ENCODE data around the gene GALNT15. TPM values are rescaled to one million over a fixed set of nuclear protein-coding genes. Genes with fewer than 3 reads are reported as not detected.

The GALNT15 gene
- total RNA-seq, 2 experiments from 2014 or later, result not detected

- Histone ChIP-seq H3K9me3 (ENCODE audit: control insufficient read depth in 1 of 2, insufficient read depth in 1 of 2, low read length in 2 of 2) (no peaks in the 10 kb centered on the region), H3K36me3 (ENCODE audit: insufficient read depth, low read length) (no peaks in the 10 kb centered on the region), H3K4me3 (ENCODE audit: low read length) (no peak overlapping the region), H3K27me3 (ENCODE audit: control insufficient read depth in 1 of 2, insufficient read depth in 2 of 2, low read length in 2 of 2) (no peaks in the 10 kb centered on the region), H3K4me1 (ENCODE audit: insufficient read depth, low read length) (peaks cover 9% of the 10 kb centered on the region), H3K27ac (ENCODE audit: low read depth in 1 of 2, low read length in 2 of 2) (no peak overlapping the region)
- intact Hi-C loops (cut with DNase I, micrococcal nuclease), result loop anchor here (2.0 to 5.0 kb wide), 3 partner anchors 615 to 1138 kb away; no protein-coding TSS in a partner anchor
- H3K9me3 Mint-ChIP-seq, result no peaks in the 10 kb centered on the region
- TF ChIP-seq CTCF (IDR thresholded peaks at IDR 0.05), result no peak
- H3K36me3 Mint-ChIP-seq (ENCODE audit: low read depth), result no peaks in the 10 kb centered on the region
- CTCF ChIA-PET, result no interaction called here
- ATAC-seq (ENCODE audit: poor library complexity) (no peak), DNase-seq (no peak)
- H3K27ac Mint-ChIP-seq, result no peak overlapping the region
- POLR2A ChIA-PET, result no interaction called here
- peaks cover 9% of the 10 kb centered on the region for H3K4me1 Mint-ChIP-seq (ENCODE audit: low read depth)
- H3K4me3 Mint-ChIP-seq, result no peak overlapping the region
- no peaks in the 10 kb centered on the region for H3K27me3 Mint-ChIP-seq
Measured at GRCh38 chr3:16245609-16246008, 71.1 kb downstream of the GALNT15 start.

GRCh38 chr3:16247282-16248061, 73.0 kb downstream of the GALNT15 start:
- Histone ChIP-seq H3K4me1 (ENCODE audit: insufficient read depth, low read length) (peaks cover 9% of the 10 kb centered on the region), H3K9me3 (ENCODE audit: control insufficient read depth in 1 of 2, insufficient read depth in 1 of 2, low read length in 2 of 2) (no peaks in the 10 kb centered on the region), H3K27ac (ENCODE audit: low read depth in 1 of 2, low read length in 2 of 2) (no peak overlapping the region), H3K36me3 (ENCODE audit: insufficient read depth, low read length) (no peaks in the 10 kb centered on the region), H3K27me3 (ENCODE audit: control insufficient read depth in 1 of 2, insufficient read depth in 2 of 2, low read length in 2 of 2) (no peaks in the 10 kb centered on the region), H3K4me3 (ENCODE audit: low read length) (no peak overlapping the region)
- TF ChIP-seq CTCF (IDR thresholded peaks at IDR 0.05), result peak; percentile 91
- ChIA-PET CTCF (interaction anchor here (0.9 to 1.6 kb wide), 5 partner anchors 11 to 1045 kb away, joined by 3 to 6 read pairs (median 3); partner anchors contain the start of genes DPH3 and OXNAD1), POLR2A (no interaction called here)
- H3K27me3 Mint-ChIP-seq, result no peaks in the 10 kb centered on the region
- peak; percentile 58 to 89 (median 70) for DNase-seq
- H3K36me3 Mint-ChIP-seq (ENCODE audit: low read depth), result no peaks in the 10 kb centered on the region
- intact Hi-C loops (cut with DNase I, micrococcal nuclease), result loop anchor here (1.0 to 5.0 kb wide), 6 partner anchors 198 to 1140 kb away; no protein-coding TSS in a partner anchor
- no peak overlapping the region for H3K4me3 Mint-ChIP-seq
- no peaks in the 10 kb centered on the region for H3K9me3 Mint-ChIP-seq
- peak; percentile 94 for ATAC-seq (ENCODE audit: poor library complexity)
- peaks cover 9% of the 10 kb centered on the region for H3K4me1 Mint-ChIP-seq (ENCODE audit: low read depth)
- H3K27ac Mint-ChIP-seq, result no peak overlapping the region

DNA sequence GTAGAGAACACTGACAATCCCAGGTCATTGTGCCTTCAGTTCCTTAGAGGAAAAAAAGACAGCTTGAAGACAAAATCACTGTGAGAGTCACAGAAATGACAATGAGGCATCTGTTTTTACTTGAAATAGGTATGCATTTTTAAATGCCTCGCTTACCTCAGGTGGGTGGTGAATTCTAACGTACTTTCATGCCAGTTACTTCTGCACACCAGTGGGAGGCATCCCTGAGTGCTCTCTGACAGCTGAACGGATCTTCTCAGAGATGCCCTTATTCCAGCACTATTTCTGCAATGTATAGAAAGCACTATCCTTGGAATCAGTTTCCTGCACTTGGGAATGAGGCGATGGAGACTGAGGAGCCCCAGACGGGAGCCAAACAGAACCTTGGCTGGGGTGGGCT, 74.1 kb downstream of the GALNT15 start:
- Mint-ChIP-seq H3K4me1 (ENCODE audit: low read depth) (peaks cover 9% of the 10 kb centered on the region), H3K36me3 (ENCODE audit: low read depth) (no peaks in the 10 kb centered on the region), H3K27me3 (no peaks in the 10 kb centered on the region), H3K4me3 (no peak overlapping the region), H3K9me3 (no peaks in the 10 kb centered on the region), H3K27ac (no peak overlapping the region)
- no peak for ATAC-seq (ENCODE audit: poor library complexity)
- Histone ChIP-seq H3K4me3 (ENCODE audit: low read length) (no peak overlapping the region), H3K27me3 (ENCODE audit: control insufficient read depth in 1 of 2, insufficient read depth in 2 of 2, low read length in 2 of 2) (no peaks in the 10 kb centered on the region), H3K27ac (ENCODE audit: low read depth in 1 of 2, low read length in 2 of 2) (no peak overlapping the region), H3K4me1 (ENCODE audit: insufficient read depth, low read length) (peaks cover 9% of the 10 kb centered on the region), H3K36me3 (ENCODE audit: insufficient read depth, low read length) (no peaks in the 10 kb centered on the region), H3K9me3 (ENCODE audit: control insufficient read depth in 1 of 2, insufficient read depth in 1 of 2, low read length in 2 of 2) (no peaks in the 10 kb centered on the region)
- POLR2A ChIA-PET, result interaction anchor here (0.6 kb wide), 1 partner anchor 1412 kb away, joined by 3 read pairs; no protein-coding TSS in a partner anchor
- intact Hi-C loops (cut with DNase I, micrococcal nuclease), result loop anchor here in 1 of 2 experiments (5.0 kb wide), 2 partner anchors 1046 to 1141 kb away; no protein-coding TSS in a partner anchor
- CTCF ChIA-PET, result interaction anchor here (1.5 to 1.6 kb wide), 2 partner anchors 16 to 1046 kb away, joined by 4 to 6 read pairs; partner anchors contain the start of genes DPH3 and OXNAD1
- no peak for DNase-seq
- no peak for TF ChIP-seq CTCF (IDR thresholded peaks at IDR 0.05)
